GM23248 (cell line): ENCODE data around the gene PPP1R9A.

Experiments used
- EZH2 ChIP-seq: fragments of 200-600 bp; sonication (generic); IDR thresholded peaks from 2 replicates; pipeline ENCODE4 v1.6.1; 2018; ENCODE audit warnings: antibody characterized with exemption, mild to moderate bottlenecking; ENCODE audit not compliant: insufficient read depth, poor library complexity, severe bottlenecking
- EZH2phosphoT487 ChIP-seq: fragments of 200-600 bp; sonication (generic); IDR thresholded peaks from 2 replicates; pipeline ENCODE4 v1.6.1; 2018; ENCODE audit warnings: antibody characterized with exemption, moderate library complexity, mild to moderate bottlenecking, low read depth; ENCODE audit not compliant: insufficient read depth

DNA sequence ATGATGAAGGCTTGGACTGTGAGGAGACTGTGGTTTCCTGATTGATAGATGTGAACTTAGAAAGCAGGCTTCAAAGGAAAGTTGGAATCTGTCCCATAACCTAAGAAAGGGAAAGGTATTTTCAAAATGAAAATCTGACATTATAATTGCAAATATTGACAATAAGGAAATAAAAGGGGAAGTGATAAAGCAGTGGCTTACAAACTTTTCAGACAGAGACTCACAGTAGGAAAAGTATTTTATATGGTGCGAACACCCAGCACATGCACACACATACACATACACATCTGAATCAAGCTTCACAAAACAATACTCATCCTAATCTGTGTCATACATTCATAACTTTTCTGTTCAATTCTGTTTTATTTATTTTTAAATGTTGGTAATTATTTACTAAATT is 412.2 kb downstream of the PPP1R9A start:
- TF ChIP-seq EZH2 (no peak), EZH2phosphoT487 (no peak)
